GM12878 (cell line): ENCODE results near the gene NPHP3. TPM values are rescaled to one million over a fixed set of nuclear protein-coding genes. Genes with fewer than 3 reads are reported as not detected.

Experiments
- ATAC-seq: fragments of 200-7000 bp; cut with Tn5 transposase; 3 replicates; pipeline ENCODE4 v1.9.1; 2020; ENCODE audit warnings: mild to moderate bottlenecking, moderate library complexity
- BruUV-seq: library from RNA; stranded (reverse); fragments of 400-500 nt; replicated peaks from 2 replicates; lab custom pipeline; 2021; lab: Mats Ljungman, UMichigan
- CTCF ChIA-PET: fragments of 300-600 bp; sonication (Branson Sonifier 250); formaldehyde crosslinking; extraction: SDS; loops from one replicate; lab custom pipeline; 2021; ENCODE audit warnings: inconsistent platforms; lab: Yijun Ruan, JAX
- POLR2A ChIA-PET: fragments of 350-600 bp; formaldehyde crosslinking; extraction: SDS; loops from one replicate; lab custom pipeline; 2021; ENCODE audit warnings: inconsistent platforms; lab: Charles Lee
- RAD21 ChIA-PET: fragments of 300-600 bp; sonication (Branson Sonifier 250); formaldehyde crosslinking; loops from one replicate; lab custom pipeline; 2023; ENCODE audit warnings: antibody characterized with exemption; ENCODE audit not compliant: unreplicated experiment; lab: Charles Lee
- SMC1A ChIA-PET: fragments of 300-600 bp; sonication (Branson Sonifier 250); formaldehyde crosslinking; loops from one replicate; lab custom pipeline; 2023; ENCODE audit not compliant: unreplicated experiment, uncharacterized antibody; lab: Charles Lee
- DNase-seq: peaks from one replicate; pipeline ENCODE4 v3.0.0-alpha.2; 2011; ENCODE audit warnings: low read depth, low spot score
- FAIRE-seq: peaks from 3 replicates; lab custom pipeline; 2011; peaks lifted over from hg19 to GRCh38; lab: Jason Lieb, UNC
- H2AFZ ChIP-seq: 2 replicates; pipeline ENCODE4 v1.6.0; 2011; ENCODE audit warnings: low read depth, low read length, control low read depth; ENCODE audit not compliant: control insufficient read depth
- H3K27ac ChIP-seq: 2 replicates; pipeline ENCODE4 v1.5.1; 2011; ENCODE audit warnings: control low read depth; ENCODE audit not compliant: control insufficient read depth, insufficient read depth
- H3K27me3 ChIP-seq, 2 experiments: replicated peaks in 1 of 2; 2 replicates each; pipeline versions ENCODE4 v1.6.0 to v1.6.1; 2011; ENCODE audit warnings: low read length in 1 of 2; ENCODE audit not compliant: control insufficient read depth in 2 of 2, insufficient read depth in 2 of 2
- H3K36me3 ChIP-seq, 2 experiments: 2 replicates each; pipeline ENCODE4 v1.5.1; 2011; ENCODE audit warnings: low read length in 1 of 2; ENCODE audit not compliant: control insufficient read depth in 2 of 2, insufficient read depth in 2 of 2
- H3K4me1 ChIP-seq: 2 replicates; pipeline ENCODE4 v1.6.1; 2011; ENCODE audit warnings: mild to moderate bottlenecking, low read length, moderate library complexity, mixed read lengths; ENCODE audit not compliant: control insufficient read depth, insufficient read depth
- H3K4me2 ChIP-seq: 2 replicates; pipeline ENCODE4 v1.6.0; 2011; ENCODE audit warnings: control low read depth; ENCODE audit not compliant: control insufficient read depth, insufficient read depth
- H3K4me3 ChIP-seq: fragments of 200-600 bp; sonication (generic); 2 replicates; pipeline ENCODE4 v1.5.1; 2016
- H3K79me2 ChIP-seq: 2 replicates; pipeline ENCODE4 v1.6.0; 2011; ENCODE audit warnings: low read length; ENCODE audit not compliant: control insufficient read depth, insufficient read depth
- H3K9ac ChIP-seq: 2 replicates; pipeline ENCODE4 v1.8.0; 2011; ENCODE audit warnings: low read length, control low read depth, mixed read lengths; ENCODE audit not compliant: control insufficient read depth, insufficient read depth
- H3K9me3 ChIP-seq: replicated peaks from 3 replicates; pipeline ENCODE4 v1.5.1; 2011; ENCODE audit warnings: mild to moderate bottlenecking, low read length; ENCODE audit not compliant: control insufficient read depth, insufficient read depth
- H4K20me1 ChIP-seq: 2 replicates; pipeline ENCODE4 v1.6.0; 2011; ENCODE audit not compliant: control insufficient read depth, insufficient read depth
- ASH2L ChIP-seq: fragments of 300-600, 200-600 bp; sonication (generic); IDR thresholded peaks from 2 replicates; pipeline ENCODE4 v1.6.1; 2017; ENCODE audit warnings: low read depth, mild to moderate bottlenecking, borderline replicate concordance
- ATF7 ChIP-seq: fragments of 450-650 bp; IDR thresholded peaks from 2 replicates; pipeline ENCODE4 v1.6.1; 2016; ENCODE audit warnings: low read depth, mild to moderate bottlenecking
- BRCA1 ChIP-seq: IDR thresholded peaks from 2 replicates; pipeline ENCODE4 v1.6.1; 2011; ENCODE audit warnings: low read depth, low read length, improper control_type of control experiment
- CHD2 ChIP-seq: IDR thresholded peaks from 2 replicates; pipeline ENCODE4 v1.6.1; 2011; ENCODE audit warnings: low read depth, low read length, improper control_type of control experiment, borderline replicate concordance
- CUX1 ChIP-seq: IDR thresholded peaks from 2 replicates; pipeline ENCODE4 v1.6.1; 2012; ENCODE audit warnings: improper control_type of control experiment, low read depth, low read length; ENCODE audit not compliant: insufficient replicate concordance
- NBN ChIP-seq: fragments of 450-650 bp; IDR thresholded peaks from 2 replicates; pipeline ENCODE4 v1.6.1; 2016
- NR2C1 ChIP-seq: fragments of 450-650 bp; IDR thresholded peaks from 2 replicates; pipeline ENCODE4 v1.6.1; 2017; ENCODE audit warnings: antibody characterized with exemption, mild to moderate bottlenecking, moderate library complexity
- SREBF2 ChIP-seq: IDR thresholded peaks from 2 replicates; pipeline ENCODE4 v1.6.1; 2012; ENCODE audit warnings: mild to moderate bottlenecking, low read length
- WGBS: methylation state at CpG from one replicate; pipeline ENCODE4 v1.1.6; 2016; ENCODE audit warnings: low lambda C conversion rate; ENCODE audit not compliant: insufficient replicate concordance, insufficient coverage; ENCODE audit errors: missing lambda C conversion rate; 5-methylcytosine and 5-hydroxymethylcytosine counted together
- in situ Hi-C: fragments of 300-500 bp; cut with MboI; formaldehyde crosslinking; loops from 9 replicates; pipeline ENCODE4 v1.14.3; 2018; ENCODE audit warnings: mixed read lengths
- intact Hi-C: fragments of 100-400 bp; cut with micrococcal nuclease; formaldehyde crosslinking; loops from one replicate; pipeline ENCODE4 v1.14.2; 2022; ENCODE audit not compliant: unreplicated experiment
- polyA plus RNA-seq, 11 experiments: library from polyadenylated mRNA; depleted of rRNA in 4 of 11; unstranded in 6 of 11; stranded (reverse) in 5 of 11; fragments of >200 nt; fragmentation: Nextera tagmentation in 4 of 11; fragmentation: Illumina TruSeq in 1 of 11; extraction: Ambion mirVana in 4 of 11; extraction: Trizol in 1 of 11; gene quantifications; 1 replicate in 1 of 11; 2 replicates in 10 of 11; pipeline versions ENCODE4 v1.2.1 to v1.2.3, GENCODE V29; 2011 to 2016; ENCODE audit warnings: inconsistent platforms in 2 of 11, missing spikeins in 2 of 11, low read depth in 1 of 11
- total RNA-seq, 4 experiments: library from RNA; depleted of rRNA in 3 of 4; stranded (reverse); fragments of >200 nt in 3 of 4; fragmentation: Illumina TruSeq in 1 of 4; extraction: Trizol in 1 of 4; gene quantifications; 2 replicates each; pipeline versions ENCODE4 v1.2.1 to v1.2.3, GENCODE V29; 2013 to 2021
- TF ChIP-seq, protein P1 (sequence below): IDR thresholded peaks from 2 replicates; pipeline ENCODE4 v1.6.1; 2012; ENCODE audit warnings: low read depth, low read length, improper control_type of control experiment
- TF ChIP-seq, protein P2 (sequence below): IDR thresholded peaks from 2 replicates; pipeline ENCODE4 v1.6.1; 2012; ENCODE audit warnings: low read depth, low read length, improper control_type of control experiment

NPHP3 gene
- total and polyA plus RNA-seq, 10 of the 15 experiments (the other 5 are each of a cell fraction or from before 2014, with no cell fraction given), result 0.84 to 11.7 (median 2.9) TPM

DNA sequence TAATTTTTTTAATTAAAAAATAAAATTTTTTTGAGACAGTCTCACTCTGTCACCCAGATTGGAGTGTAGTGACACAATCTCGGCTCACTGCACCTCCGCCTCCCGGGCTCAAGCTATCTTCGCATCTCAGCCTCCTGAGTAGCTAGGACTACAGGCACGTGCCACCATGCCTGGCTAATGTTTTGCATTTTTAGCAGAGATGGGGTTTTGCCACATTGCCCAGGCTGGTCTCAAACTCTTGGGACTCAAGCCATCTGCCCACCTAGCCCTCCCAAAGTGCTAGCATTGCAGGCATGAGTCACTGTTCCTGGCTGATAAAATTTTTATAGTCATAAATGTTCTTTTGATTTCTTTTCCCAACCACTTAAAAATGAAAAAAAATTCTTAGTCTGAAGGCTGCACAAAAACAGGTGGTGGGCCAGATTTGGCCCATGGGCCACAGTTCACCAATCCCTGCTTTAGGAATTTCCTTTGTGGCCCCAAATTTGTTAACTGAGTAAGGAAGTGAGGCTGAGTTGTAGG lies 52.9 kb downstream of the NPHP3 start:
- ChIA-PET CTCF (interaction anchor here (1.2 to 4.6 kb wide), 2 partner anchors 11 to 126 kb away, joined by 3 to 22 read pairs; partner anchors contain the start of genes ACAD11 and UBA5), RAD21 (no interaction called here), SMC1A (interaction anchor here (1.4 kb wide), 1 partner anchor 10 kb away, joined by 3 read pairs; the partner anchor contains the start of genes ACAD11 and UBA5), POLR2A (no interaction called here)
- no TSS peak for BruUV-seq
- DNase-seq, result no peak
- 86% methylated on average over 5 of the region's 5 CpGs for whole genome bisulfite sequencing
- H3K9me3 ChIP-seq, result no peaks in the 10 kb centered on the region
- H3K4me3 ChIP-seq, result no peak overlapping the region
- intact Hi-C loops, result no loop called here
- no peak overlapping the region for H3K9ac ChIP-seq
- in situ Hi-C loops, result no loop called here
- no peaks in the 10 kb centered on the region for H3K4me1 ChIP-seq
- H3K4me2 ChIP-seq, result no peak overlapping the region
- peaks cover 3% of the 10 kb centered on the region for H3K79me2 ChIP-seq
- TF ChIP-seq NBN (no peak), BRCA1 (no peak), ATF7 (no peak), CHD2 (no peak), NR2C1 (no peak), SREBF2 (no peak), CUX1 (no peak), ASH2L (no peak)
- TF ChIP-seq, protein P1, sequence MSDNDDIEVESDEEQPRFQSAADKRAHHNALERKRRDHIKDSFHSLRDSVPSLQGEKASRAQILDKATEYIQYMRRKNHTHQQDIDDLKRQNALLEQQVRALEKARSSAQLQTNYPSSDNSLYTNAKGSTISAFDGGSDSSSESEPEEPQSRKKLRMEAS, result no peak
- TF ChIP-seq, protein P2, sequence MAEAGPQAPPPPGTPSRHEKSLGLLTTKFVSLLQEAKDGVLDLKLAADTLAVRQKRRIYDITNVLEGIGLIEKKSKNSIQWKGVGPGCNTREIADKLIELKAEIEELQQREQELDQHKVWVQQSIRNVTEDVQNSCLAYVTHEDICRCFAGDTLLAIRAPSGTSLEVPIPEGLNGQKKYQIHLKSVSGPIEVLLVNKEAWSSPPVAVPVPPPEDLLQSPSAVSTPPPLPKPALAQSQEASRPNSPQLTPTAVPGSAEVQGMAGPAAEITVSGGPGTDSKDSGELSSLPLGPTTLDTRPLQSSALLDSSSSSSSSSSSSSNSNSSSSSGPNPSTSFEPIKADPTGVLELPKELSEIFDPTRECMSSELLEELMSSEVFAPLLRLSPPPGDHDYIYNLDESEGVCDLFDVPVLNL, result no peak
- no peak overlapping the region for H2AFZ ChIP-seq
- H3K27ac ChIP-seq, result no peak overlapping the region
- peaks cover 0 to 20% of the 10 kb centered on the region in 2 experiments; a peak in 2 of 4 replicates for H3K36me3 ChIP-seq
- H3K27me3 ChIP-seq, result no peaks in the 10 kb centered on the region
- H4K20me1 ChIP-seq, result no peaks in the 10 kb centered on the region
- no peak for ATAC-seq
- FAIRE-seq, result no peak
